Parathyroid adenoma (tissue), 2 donors: ENCODE data around the gene GNAI2.

ENCODE experiments used
- H2AFZ ChIP-seq: fragments of 300-600 bp; sonication (generic); one replicate; pipeline ENCODE4 v1.7.0; 2017; ENCODE audit warnings: antibody characterized with exemption, mild to moderate bottlenecking
- H3K27ac ChIP-seq: fragments of 300-600 bp; sonication (generic); one replicate; pipeline ENCODE4 v1.7.0; 2017
- H3K27me3 ChIP-seq: fragments of 300-600 bp; sonication (generic); one replicate; pipeline ENCODE4 v1.7.0; 2017; ENCODE audit warnings: low read length; ENCODE audit not compliant: control insufficient read depth, insufficient read depth
- H3K36me3 ChIP-seq: fragments of 300-600 bp; sonication (generic); one replicate; pipeline ENCODE4 v1.7.0; 2017; ENCODE audit warnings: low read length; ENCODE audit not compliant: control insufficient read depth, insufficient read depth
- H3K4me1 ChIP-seq: fragments of 300-600 bp; sonication (generic); one replicate; pipeline ENCODE4 v1.7.0; 2017; ENCODE audit warnings: control low read depth
- H3K4me2 ChIP-seq: fragments of 300-600 bp; sonication (generic); one replicate; pipeline ENCODE4 v1.7.0; 2017; ENCODE audit warnings: low read length
- H3K4me3 ChIP-seq: fragments of 300-600 bp; sonication (generic); one replicate; pipeline ENCODE4 v1.7.0; 2017; ENCODE audit warnings: low read depth, low read length
- H3K79me2 ChIP-seq: fragments of 300-600 bp; sonication (generic); one replicate; pipeline ENCODE4 v1.7.0; 2017; ENCODE audit warnings: control low read depth
- H3K9ac ChIP-seq: fragments of 300-600 bp; sonication (generic); one replicate; pipeline ENCODE4 v1.7.0; 2017; ENCODE audit warnings: mild to moderate bottlenecking
- H3K9me3 ChIP-seq: fragments of 300-600 bp; sonication (generic); one replicate; pipeline ENCODE4 v1.7.0; 2017; ENCODE audit warnings: low read length; ENCODE audit not compliant: control insufficient read depth
- TF ChIP-seq, protein P1 (sequence below): fragments of 300-600 bp; sonication (generic); IDR thresholded peaks from one replicate; pipeline ENCODE4 v1.7.0; 2017; ENCODE audit warnings: antibody characterized with exemption, mild to moderate bottlenecking
- donor health status: primary hyperparathyroidism.

Gene GNAI2

DNA sequence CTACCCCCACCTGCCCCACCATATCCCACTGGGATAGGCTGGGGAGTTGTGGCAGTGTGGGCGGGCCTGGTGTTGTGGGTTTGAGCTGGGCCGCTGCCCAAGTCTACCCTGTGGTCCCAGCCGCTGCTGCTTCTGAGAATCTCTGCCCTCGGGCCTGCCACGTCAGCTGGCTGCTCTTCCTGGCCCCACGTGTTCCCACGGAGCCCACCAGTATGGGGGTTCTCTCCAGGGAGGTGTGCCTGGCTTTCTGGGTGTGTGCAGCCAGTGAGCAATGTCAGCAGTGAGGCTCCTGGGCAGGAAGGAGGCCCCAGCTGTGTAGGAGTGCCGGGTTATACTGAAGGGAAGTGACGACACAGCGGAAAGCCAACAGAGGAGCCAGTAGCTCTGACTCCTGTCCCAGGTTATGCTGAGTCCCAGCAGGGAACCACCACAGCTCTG is 10.5 kb downstream of the GNAI2 start:
- peak overlapping the region; percentile 47 for H2AFZ ChIP-seq
- peaks cover 84% of the 10 kb centered on the region for H3K79me2 ChIP-seq
- no peak overlapping the region for H3K9ac ChIP-seq
- no peaks in the 10 kb centered on the region for H3K9me3 ChIP-seq
- no peaks in the 10 kb centered on the region for H3K27me3 ChIP-seq
- H3K27ac ChIP-seq, result peak overlapping the region; percentile 97
- peak overlapping the region; percentile 41 for H3K4me3 ChIP-seq
- no peaks in the 10 kb centered on the region for H3K36me3 ChIP-seq
- H3K4me2 ChIP-seq, result peak overlapping the region; percentile 83
- TF ChIP-seq, protein P1, sequence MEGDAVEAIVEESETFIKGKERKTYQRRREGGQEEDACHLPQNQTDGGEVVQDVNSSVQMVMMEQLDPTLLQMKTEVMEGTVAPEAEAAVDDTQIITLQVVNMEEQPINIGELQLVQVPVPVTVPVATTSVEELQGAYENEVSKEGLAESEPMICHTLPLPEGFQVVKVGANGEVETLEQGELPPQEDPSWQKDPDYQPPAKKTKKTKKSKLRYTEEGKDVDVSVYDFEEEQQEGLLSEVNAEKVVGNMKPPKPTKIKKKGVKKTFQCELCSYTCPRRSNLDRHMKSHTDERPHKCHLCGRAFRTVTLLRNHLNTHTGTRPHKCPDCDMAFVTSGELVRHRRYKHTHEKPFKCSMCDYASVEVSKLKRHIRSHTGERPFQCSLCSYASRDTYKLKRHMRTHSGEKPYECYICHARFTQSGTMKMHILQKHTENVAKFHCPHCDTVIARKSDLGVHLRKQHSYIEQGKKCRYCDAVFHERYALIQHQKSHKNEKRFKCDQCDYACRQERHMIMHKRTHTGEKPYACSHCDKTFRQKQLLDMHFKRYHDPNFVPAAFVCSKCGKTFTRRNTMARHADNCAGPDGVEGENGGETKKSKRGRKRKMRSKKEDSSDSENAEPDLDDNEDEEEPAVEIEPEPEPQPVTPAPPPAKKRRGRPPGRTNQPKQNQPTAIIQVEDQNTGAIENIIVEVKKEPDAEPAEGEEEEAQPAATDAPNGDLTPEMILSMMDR, result no peak
- peaks cover 76% of the 10 kb centered on the region for H3K4me1 ChIP-seq

DNA sequence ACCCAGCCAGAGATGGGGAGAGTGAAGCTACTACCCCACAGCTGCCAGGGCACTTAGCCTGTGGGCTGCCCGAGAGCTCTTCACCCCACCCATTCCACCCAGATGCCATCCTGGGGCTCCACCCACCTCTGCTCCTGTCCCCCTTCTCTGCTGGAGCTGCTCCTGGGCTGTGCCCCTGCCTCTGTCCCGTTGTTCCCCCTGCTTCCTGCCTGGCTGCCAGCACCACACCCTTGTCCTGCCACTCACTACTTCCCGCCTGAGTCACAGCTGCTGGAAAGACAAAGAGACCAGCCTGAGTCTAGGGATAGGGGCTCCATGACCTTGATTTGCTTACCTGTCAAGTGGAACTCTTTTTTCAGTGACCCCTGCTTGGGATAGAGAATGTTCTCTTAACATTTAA is 12.4 kb downstream of the GNAI2 start:
- no peak overlapping the region for H3K4me3 ChIP-seq
- H3K27me3 ChIP-seq, result no peaks in the 10 kb centered on the region
- H2AFZ ChIP-seq, result no peak overlapping the region
- H3K4me1 ChIP-seq, result peaks cover 66% of the 10 kb centered on the region
- no peaks in the 10 kb centered on the region for H3K36me3 ChIP-seq
- H3K4me2 ChIP-seq, result peak overlapping the region; percentile 16
- peaks cover 82% of the 10 kb centered on the region for H3K79me2 ChIP-seq
- H3K9ac ChIP-seq, result no peak overlapping the region
- TF ChIP-seq, protein P1, result no peak
- H3K27ac ChIP-seq, result peak overlapping the region; percentile 97
- H3K9me3 ChIP-seq, result no peaks in the 10 kb centered on the region

DNA sequence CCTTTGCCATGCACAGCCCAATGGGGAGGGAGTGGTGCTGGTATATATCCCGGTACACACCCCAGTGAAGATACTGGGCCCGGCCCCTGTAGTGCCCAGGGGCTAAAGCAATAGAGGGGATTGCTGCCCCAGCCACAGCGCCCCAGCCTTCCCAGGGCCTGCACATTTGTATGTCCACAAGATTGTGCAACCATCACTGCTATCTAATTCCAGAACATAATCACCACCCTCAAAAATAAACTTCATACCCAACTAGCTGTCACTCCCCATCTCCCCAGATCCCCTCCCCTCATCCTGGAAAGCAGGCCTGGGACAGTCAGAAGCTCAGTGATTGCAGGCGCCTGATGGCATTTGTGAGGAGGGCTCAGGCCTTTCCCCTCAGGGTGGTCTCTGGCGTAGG is 13.5 kb downstream of the GNAI2 start:
- Histone ChIP-seq H3K27ac (no peak overlapping the region), H3K4me1 (peaks cover 59% of the 10 kb centered on the region), H3K27me3 (no peaks in the 10 kb centered on the region), H3K4me2 (no peak overlapping the region), H3K9ac (no peak overlapping the region), H3K4me3 (no peak overlapping the region), H3K9me3 (no peaks in the 10 kb centered on the region), H3K36me3 (no peaks in the 10 kb centered on the region), H2AFZ (no peak overlapping the region), H3K79me2 (peaks cover 71% of the 10 kb centered on the region)
- TF ChIP-seq, protein P1, result no peak

DNA sequence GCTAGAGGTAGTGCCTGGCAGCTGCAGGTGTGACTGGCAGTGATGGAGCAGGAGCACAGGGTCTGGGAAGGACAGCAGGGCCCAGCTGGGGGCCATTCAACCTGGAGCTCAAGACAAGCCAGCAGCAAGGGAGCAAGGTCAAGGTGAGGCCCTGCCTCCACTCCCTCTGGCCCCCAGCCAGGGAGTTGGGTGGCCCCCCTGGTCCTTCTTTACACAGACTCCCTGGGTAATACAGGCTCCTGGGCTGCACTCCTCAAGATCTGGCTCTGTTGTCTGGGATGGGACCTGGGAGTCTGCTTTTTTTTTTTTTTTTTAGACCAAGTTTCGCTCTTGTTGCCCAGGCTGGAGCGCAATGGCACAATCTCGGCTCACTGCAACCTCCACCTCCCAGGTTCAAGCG is 14.5 kb downstream of the GNAI2 start:
- H3K9ac ChIP-seq, result no peak overlapping the region
- H3K4me3 ChIP-seq, result no peak overlapping the region
- H3K79me2 ChIP-seq, result peaks cover 65% of the 10 kb centered on the region
- no peaks in the 10 kb centered on the region for H3K36me3 ChIP-seq
- H2AFZ ChIP-seq, result no peak overlapping the region
- H3K27me3 ChIP-seq, result no peaks in the 10 kb centered on the region
- H3K4me2 ChIP-seq, result no peak overlapping the region
- H3K9me3 ChIP-seq, result no peaks in the 10 kb centered on the region
- H3K4me1 ChIP-seq, result peaks cover 49% of the 10 kb centered on the region
- TF ChIP-seq, protein P1, result no peak
- no peak overlapping the region for H3K27ac ChIP-seq

DNA sequence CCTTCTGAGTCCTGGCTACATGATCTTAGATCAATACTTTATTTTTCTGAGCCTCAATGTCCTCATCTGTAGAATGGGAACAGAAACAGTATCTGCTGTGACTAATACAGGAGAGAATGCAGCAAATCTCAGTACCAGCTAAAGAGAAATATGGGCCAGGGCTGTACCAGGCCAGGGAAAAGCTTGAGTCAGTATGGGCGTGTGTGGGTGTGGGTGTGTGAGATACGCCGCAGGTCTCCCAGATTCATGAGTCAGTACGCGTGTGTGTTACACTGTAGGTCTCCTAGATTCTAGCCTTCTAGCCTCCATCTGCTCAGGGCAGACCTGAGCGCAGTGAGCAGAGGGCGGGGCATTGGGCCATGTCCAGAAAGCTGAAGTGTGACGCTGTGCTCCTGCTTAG is 15.2 kb downstream of the GNAI2 start:
- H3K27me3 ChIP-seq, result no peaks in the 10 kb centered on the region
- H3K9ac ChIP-seq, result no peak overlapping the region
- peaks cover 42% of the 10 kb centered on the region for H3K4me1 ChIP-seq
- H2AFZ ChIP-seq, result no peak overlapping the region
- no peak overlapping the region for H3K4me3 ChIP-seq
- H3K36me3 ChIP-seq, result no peaks in the 10 kb centered on the region
- no peak overlapping the region for H3K4me2 ChIP-seq
- peaks cover 63% of the 10 kb centered on the region for H3K79me2 ChIP-seq
- TF ChIP-seq, protein P1, result no peak
- no peak overlapping the region for H3K27ac ChIP-seq
- H3K9me3 ChIP-seq, result no peaks in the 10 kb centered on the region
